ENCODE data around the gene SEMA3D.

Gene SEMA3D

DNA sequence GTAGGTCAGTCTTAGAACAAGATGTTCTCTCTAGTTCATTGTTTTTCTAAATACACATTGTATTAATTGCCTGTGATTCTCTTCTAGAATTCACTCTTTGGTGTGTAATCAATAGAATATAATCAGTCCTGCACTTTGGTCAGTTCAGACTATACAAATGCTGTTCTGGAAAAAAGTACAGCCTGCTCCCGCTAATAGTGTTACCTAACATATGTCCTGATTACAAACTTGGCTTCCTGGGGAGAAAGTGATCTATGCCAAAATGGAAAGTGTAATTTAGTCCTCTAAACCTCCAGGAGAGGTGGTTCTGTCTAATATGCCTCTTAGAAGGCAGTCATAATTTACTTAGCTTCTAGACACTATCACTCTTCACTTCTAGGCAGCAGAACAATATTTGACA lies 215.5 kb downstream of the SEMA3D start:
- DNase-seq = no peak

DNA sequence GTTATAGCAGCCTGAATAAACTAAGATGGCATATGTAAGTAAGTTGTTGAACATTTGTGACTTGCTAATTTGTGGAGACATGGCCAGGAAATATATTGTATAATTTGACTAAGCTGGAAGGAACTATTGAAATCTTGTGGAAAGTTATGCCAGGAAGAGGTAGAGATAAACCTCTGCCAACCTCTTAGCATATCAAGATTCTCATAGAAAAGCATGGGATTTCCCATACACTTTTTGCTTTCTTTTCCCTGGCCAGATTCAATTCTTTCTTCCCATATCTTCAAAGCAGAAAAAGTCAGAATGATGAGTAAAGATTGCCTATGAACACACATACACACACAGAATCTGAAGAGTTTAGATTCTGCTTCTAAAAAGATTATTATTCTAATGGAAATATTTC lies 216.2 kb downstream of the SEMA3D start:
- DNase-seq = no peak

DNA sequence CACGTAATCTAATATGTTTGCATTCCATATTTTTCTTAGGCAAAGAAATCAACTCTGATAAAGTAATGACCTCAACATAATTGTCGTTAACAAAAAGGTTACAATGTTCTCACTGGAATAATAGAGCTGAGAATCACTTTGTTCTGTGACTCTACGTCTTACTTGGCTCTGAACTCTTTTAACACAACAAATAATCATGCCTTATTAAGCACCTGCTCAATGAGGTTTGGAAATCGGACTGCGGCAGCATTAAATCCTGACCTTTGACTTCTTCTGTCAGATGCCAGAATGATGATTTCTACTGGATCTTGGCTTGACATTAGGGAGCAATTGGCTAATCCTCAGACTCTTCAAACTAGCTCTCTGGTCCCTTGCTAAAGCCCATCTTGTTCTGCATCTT lies 233.6 kb downstream of the SEMA3D start:
- DNase-seq = no peak

DNA sequence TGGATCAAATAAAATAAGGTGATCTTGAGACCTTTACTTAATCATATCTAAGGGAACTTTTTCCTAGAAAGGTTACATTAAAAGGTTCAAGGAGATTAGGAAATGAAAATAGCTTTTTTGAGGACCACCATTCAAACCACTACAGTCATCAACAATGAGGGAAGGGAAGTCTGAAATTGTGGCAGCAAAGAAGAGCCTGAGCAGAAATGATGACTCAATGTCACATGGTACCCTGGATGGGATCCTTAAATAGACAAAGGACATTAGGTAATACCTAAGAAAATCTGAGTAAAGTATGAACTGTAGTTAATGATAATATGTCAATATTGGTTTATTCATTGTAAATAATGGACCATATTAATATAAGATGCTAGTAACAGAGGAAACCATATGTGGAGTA lies 236.0 kb downstream of the SEMA3D start:
- DNase-seq = no peak

DNA sequence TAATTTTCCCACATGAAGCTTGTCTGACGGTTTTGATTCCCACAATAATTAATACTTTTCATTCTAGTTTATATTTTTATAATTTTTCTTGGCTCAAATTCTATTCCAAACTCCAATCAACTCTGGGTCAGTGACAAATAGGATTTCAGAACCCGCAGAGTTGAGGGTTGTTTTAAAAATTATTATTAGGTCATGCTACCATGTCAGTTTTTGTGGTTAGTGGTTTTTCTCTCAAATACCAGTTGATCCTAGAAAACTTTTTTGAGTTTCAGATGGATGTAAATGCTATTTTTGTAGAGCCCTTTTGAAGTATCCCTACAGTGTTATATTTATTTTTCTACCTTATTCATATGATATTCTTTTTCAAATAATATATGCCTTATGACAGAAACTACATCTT lies 237.4 kb downstream of the SEMA3D start:
- no peak for DNase-seq

DNA sequence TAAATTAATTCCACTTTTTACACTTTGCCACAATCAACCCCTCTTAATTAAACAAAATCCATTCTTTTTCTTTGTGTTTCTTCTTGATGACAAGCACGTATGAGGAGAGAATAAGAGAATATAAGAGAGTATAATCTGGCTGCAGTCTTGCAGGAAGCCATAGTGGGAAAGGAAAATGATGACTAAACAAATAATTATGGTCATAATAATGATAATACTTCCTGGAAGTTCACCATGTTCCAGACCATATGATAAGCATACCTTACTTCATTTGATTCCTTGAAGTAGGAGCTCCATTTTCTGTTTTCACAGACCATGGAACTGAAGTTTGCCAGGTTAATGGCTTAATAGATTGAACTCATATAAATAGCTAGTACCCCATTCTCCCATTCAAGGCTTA lies 237.8 kb downstream of the SEMA3D start:
- no peak for DNase-seq

DNA sequence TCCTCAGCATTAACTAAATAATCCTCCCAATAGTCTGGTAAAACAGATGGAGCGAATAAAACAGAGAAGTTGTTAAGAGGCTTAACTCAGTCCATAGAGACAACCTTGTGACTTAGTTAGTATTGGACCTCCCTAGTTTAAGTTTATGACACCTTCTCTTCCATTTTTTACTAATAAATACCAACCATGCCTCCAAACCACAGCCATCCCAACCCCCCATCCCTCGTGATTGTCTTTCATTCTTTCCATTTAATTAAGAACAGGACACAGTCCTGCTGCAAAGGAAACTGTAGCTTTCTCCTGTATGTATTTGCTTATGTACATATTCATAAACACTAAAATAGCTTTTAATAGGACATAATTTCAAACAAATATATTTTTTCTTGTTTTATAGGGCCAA lies 238.2 kb downstream of the SEMA3D start:
- DNase-seq = no peak

DNA sequence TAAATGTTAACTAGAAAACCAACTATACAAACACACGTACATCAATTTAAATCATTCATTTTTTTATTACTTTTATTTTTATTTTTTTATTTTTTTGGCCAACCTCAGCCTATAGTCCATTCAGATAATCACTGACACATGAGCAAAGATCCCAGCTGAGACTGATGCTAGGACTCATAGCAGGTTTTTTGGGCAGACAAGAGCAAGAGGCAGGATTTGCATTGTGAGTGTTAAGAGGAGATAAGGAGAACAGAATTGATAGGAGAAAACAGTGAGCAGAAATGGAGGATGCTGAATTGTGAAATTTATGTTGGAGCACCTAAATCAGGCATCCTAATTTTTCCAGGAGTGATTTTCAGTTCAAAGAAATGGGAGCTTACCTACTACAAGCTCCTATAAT lies 240.3 kb downstream of the SEMA3D start:
- DNase-seq = no peak

All from NCI-H748 treated with DMSO at 0.1 percent for 48 hours (cell line).